ENCODE results near the gene UNC5CL.

UNC5CL gene

GRCh38 chr6:41062056-41062455, 23.0 kb upstream of the UNC5CL start:
- DNase-seq (ENCODE audit: low read depth), result no peak

DNA sequence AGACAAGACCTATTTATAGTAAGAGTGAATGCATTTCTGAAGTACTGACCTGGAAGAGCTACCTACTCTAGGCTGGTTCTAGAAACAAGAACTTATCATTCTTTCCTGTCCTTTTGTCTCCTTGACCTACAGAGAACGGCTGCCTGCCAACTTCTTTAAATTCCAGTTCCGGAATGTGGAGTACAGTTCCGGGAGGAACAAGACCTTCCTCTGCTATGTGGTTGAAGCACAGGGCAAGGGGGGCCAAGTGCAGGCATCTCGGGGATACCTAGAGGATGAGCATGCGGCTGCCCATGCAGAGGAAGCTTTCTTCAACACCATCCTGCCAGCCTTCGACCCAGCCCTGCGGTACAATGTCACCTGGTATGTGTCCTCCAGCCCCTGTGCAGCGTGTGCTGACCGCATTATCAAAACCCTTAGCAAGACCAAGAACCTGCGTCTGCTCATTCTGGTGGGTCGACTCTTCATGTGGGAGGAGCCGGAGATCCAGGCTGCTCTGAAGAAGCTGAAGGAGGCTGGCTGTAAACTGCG, 22.2 kb upstream of the UNC5CL start:
- no peak for DNase-seq (ENCODE audit: low read depth)

DNA sequence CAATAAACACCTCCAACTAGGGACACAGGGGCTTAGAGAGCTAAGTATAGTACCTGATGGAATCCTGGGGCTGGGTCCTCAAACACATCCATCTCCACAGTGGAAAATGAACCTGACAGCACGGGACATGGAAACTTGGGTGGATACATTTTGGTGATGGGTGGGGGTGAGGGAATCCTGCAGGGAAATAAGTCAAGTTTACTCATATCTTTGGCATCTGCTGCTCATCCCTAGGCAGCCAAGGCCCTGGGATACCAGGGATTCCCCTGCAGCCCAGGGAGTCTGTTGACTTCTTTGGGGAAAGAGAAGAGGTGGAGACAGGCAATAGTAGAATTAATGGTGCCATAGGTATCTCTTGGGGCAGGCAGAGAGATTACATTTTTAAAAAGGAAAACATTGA, 20.5 kb upstream of the UNC5CL start:
- no peak for DNase-seq (ENCODE audit: low read depth)

DNA sequence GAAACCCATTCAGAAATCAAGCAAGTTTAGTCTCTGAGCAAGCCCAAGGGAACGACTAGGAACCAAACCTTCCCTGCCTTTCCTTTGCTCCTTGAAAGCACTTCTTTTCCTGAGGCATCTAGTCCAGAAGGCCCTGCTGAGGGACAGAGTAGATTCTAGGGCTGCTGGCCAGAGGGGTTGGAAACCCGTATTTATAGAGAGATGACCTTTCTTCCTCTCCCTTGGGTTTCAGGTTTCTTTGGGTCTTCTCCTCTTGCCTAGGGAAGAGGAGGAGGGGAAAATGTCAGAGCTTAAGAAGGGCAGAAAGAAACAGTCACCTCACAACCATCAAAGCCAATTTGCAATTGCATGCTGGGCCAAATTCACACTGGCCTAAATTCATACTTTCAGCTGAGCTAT, 19.8 kb upstream of the UNC5CL start:
- DNase-seq (ENCODE audit: low read depth), result no peak

DNA sequence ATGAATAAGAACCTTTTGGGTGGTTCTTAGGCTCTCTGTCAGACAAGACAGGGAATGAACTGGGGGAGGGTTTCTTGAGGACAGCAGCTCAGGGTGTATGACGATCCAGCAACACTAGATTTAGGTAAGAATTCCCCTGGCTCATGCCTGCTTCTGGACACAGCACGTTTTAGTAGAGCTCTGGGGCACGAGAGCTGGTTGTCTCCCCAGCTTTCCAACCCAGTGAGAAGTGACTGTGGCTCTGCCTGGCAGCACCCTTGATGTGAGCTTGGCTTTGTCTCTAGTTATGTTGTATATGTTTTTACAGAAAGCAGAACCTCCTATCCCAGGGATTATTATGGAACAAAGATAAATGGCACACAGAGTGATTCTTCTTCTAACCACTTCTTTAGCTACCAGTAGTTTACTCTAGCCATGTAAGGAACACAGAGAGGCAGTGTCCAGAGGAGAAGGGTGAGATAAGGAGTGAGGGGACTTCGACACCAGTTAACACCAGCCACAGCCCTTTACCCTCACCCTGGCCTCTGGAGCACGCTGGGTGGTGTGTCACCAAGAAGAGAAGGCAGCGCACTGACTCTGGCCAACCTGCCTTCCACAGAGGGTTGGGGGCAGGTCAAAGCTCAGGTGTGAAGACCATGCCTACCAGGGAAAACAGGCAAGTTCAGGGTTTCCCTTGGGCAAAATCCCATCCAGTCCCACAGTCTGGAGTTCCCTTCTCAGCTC, 17.9 kb upstream of the UNC5CL start:
- no peak for DNase-seq (ENCODE audit: low read depth)

- DNase-seq (ENCODE audit: low read depth), result no peak
Observed at GRCh38 chr6:41055149-41055548, 16.1 kb upstream of the UNC5CL start.

DNA sequence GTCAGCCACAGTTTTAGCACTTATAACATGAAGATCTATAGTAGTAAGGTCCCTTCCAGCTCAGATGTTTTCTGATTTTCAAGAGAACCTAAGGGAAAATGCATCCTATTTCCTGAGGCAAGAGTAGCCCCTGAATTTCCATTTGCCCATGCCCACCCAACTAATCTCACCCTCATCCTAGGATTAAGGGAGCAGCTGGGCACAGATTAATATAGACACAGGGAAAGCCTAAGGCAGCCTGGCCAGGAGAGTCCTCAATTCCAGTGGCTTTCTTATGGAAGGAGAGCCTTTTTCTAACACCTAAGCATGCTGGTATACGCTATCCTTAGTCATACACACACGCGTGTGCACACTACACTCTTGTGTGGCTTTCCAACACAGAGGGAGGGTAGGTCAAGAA, 15.5 kb upstream of the UNC5CL start:
- DNase-seq (ENCODE audit: low read depth), result no peak

DNA sequence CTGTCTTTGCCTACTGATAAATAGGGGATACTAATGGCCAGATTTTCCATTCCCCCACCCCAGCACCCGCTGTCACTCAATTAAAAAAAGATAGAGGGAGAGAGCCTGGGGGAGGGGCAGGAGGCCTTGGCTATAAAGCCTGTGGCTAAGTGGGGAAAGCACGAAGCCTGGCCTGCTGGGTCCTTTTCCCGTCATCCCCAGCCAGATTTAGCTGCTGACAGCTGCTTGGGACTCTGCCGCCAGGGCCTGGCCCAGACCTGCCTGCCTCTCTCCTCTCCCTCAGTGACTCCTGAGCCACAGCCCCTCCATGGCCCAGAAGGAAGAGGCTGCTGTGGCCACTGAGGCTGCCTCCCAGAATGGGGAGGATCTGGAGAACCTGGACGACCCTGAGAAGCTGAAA, 14.0 kb upstream of the UNC5CL start, which contains the start of gene APOBEC2:
Gene APOBEC2 (plus strand): TSS at position 162 of the 400 bp plus-strand sequence. CDS start 146 bp downstream, at position 308.
- DNase-seq (ENCODE audit: low read depth), result no peak

DNA sequence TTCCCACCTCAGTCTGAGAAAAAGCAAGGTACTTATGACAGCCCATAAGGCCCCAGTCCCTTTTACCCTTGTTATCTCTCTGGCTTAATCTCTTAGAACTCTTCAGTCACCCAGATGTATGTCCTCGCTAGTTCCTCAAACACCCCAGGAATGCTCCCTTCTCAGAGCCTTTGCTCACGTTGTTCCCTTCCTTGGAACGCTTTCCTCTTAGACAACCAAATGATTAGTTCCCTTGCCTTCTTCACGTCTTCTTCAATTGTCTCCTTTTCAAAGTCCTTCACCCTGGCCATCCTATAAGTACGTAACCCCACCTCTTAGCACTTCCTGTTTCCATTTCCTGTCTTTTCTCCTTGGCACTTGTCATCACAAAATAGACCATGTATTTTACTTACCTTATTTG, 12.9 kb upstream of the UNC5CL start:
- no peak for DNase-seq (ENCODE audit: low read depth)

GRCh38 chr6:41050536-41050935, 11.5 kb upstream of the UNC5CL start:
- no peak for DNase-seq (ENCODE audit: low read depth)

DNA sequence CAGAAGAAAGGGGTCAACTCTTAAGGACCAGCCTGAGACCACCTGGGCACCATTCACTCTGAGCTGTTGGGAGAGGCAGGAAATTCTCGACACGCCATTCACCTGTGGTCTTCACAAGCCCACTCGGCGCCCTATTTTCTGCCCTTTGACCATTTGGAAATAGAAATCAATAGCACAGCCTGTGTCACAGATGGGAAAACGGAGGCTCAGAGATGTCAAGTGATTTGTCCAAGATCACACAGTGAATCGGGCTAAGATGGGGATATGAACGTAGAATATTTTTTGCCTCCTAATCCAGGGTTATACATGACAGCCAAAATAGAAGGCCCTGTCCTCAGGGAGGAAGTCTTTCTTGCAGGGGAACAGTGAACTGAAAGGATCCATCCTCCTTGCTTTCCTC, 10.9 kb upstream of the UNC5CL start:
- DNase-seq (ENCODE audit: low read depth), result no peak

- no peak for DNase-seq (ENCODE audit: low read depth)
Observed at GRCh38 chr6:41049521-41049920, 10.5 kb upstream of the UNC5CL start.

DNA sequence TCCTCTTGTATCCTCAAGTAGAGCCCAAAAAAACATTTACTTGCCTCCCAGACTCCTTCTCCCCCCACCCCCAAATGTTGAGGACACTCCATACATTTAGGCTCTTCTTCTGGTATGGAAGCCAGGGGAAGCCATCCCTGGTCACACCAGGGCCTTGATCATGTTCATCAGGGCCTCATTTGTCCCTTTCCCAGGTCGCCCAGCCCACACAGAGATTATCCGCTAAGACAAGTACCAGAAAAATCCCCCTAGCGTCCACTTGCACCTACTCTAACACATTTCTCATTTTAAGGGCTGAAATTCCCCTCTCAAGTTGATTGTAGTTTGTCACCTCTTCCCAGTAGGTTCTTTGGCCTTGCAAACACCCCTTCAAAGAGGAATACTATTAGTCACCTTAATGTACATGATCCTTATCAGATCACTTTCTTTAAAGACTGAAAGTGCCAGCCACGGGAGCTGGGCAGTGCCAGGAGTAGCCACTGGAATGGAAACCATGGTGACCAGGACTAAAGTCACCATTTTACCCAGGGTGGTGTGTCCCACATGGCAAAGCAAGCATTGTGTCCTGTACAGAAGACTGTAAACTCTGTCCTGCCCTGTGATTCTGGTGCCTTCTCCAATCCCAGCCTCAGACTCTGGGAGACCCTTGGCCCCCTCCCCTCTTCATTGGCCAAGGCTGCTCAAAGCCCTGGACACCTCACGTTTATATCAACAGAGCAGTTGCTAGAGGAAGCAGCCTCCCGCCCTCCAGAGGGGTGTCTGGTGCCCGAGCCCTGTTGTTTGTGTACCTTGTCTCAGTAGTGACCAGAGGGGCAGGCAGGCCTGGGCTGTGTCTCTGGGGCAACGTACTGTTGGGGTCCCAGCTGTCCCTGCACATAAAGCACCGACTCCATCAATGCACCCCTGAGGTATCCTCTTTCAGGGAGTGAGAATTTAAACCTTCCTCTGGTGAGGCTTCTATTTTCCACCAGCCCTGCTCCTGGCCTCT, 9.0 kb upstream of the UNC5CL start:
- DNase-seq (ENCODE audit: low read depth), result no peak

DNA sequence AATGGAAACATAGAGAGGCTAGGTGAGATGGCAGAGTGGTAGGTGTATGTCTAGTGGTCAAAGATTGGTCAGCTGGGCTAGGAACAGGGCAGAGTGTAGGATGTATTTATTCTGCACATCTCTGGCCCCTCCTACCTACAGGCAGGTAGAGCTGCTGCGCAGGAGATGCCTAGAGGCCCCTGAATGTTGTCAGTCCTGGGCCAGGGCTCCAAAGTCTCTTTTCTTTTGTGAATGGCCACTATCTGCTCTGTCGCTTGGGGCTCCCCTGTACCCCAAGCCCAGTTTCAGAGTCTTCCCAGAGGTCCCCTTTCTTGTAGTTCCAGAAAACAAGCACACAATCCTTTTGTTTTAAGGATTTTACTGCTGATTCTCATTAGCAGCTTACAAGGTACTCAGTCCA, 8.3 kb upstream of the UNC5CL start:
- no peak for DNase-seq (ENCODE audit: low read depth)

GRCh38 chr6:41046084-41046483, 7.1 kb upstream of the UNC5CL start:
- no peak for DNase-seq (ENCODE audit: low read depth)

- DNase-seq (ENCODE audit: low read depth), result no peak
Observed at GRCh38 chr6:41045664-41046063, 6.6 kb upstream of the UNC5CL start.

DNA sequence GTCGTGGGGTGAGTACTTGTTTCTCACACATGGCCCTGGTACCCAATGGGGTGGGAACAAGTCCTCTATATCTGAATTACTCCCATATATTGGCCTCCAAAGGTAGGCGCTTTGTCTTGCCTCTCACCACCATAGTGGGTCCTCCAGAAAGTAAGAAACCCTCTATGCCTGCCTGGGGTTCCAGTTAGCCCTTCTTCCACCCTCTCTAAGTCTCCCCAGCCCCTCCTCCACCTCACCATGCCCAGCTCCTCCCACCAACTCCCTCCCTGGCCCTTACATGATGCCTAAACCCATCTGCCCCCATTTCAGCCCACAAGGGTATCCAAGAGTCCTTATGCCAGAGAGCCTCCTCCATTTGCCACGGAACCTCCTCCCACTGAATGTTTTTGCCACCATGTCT, 4.1 kb upstream of the UNC5CL start:
- DNase-seq (ENCODE audit: low read depth), result no peak

DNA sequence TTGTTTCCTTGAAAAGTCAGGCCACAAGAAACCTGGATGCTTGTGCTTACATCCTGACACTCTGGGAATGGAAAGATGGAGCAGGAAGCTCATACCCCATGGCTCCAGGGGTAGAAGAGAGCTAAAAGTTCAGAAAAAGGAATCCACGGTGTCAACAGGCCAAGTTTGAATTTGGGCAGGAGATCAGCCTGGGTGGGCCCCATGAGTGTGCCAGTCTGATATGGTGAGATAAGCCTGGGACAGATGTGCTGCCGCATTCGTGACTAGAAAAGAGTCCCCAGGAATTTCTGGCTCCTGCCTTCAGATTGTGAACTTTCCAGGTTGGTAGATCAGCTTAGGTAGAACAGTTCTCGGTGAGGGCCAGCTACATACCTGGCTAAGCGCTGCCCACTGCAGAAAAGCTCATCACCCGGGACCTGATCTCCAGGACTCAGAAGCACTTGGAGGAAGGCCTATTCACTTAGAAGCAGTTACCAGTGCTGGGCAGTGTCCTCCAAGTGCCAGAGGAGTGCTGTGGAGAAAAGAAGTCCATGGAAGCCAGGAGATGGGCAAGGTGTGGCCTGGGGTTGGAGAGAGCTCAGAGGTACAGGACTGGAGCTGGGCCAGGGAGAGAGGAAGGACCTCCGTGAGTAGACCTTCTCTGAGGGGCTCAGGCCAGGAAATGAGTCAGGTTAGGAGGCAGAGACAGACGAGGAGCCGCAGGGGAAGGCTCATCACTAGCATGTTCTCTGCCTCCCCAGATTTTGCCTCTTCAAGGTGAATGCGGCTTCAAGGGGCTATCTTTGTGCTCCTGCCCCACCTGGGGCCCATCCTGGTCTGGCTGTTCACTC, 3.4 kb upstream of the UNC5CL start, which contains the start of gene TSPO2:
Gene TSPO2 (plus strand): TSS at position 242 of the 830 bp plus-strand sequence. CDS start 519 bp downstream, at position 761.
- no peak for DNase-seq (ENCODE audit: low read depth)

GRCh38 chr6:41040940-41041536, 2.0 kb upstream of the UNC5CL start:
- DNase-seq (ENCODE audit: low read depth), result no peak

- no peak for DNase-seq (ENCODE audit: low read depth)
Observed at GRCh38 chr6:41040101-41040939, 1.3 kb upstream of the UNC5CL start.

All from activated T-helper 9 cell treated with anti-CD3 and anti-CD28 coated beads, Interleukin-2, amount 50 U/mL, for 16 hours (primary cell).